ENCODE data around the gene RFTN2.

RFTN2 gene

GRCh38 chr2:197539734-197540133, 135.7 kb downstream of the RFTN2 start:
- no peak for DNase-seq

- no peak for DNase-seq
These were observed 137.0 kb downstream of the RFTN2 start for GRCh38 chr2:197538412-197538811.
